ENCODE data around the gene IL17C.

The IL17C gene

GRCh38 chr16:88627531-88628411 lies 10.6 kb upstream of the IL17C start:
- DNase-seq (ENCODE audit: low read depth in 2 of 2) = no peak

DNA sequence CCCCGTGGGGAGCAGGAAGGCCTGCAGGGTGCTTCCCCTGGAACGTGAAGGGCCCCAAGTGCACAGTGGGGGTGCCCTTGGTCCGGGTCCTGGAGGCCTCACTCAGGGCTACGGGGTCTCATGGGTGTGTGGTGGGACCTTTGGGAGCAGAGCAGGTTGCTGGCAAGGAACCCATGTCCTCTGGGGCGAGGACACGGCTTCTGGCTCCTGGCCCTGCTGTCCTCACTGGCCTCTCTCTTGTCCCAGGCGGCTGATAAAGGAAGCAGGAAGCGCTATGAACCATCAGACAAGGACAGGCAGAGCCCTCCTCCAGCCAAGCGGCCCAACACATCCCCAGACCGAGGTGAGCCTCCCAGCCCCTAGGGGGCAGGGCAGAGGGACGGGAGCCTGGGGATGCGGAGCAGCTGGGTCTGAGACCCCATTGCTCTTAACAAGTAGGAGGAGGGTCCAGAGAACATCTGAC lies 9.8 kb upstream of the IL17C start:
- no peak for DNase-seq (ENCODE audit: low read depth in 2 of 2)

- DNase-seq (ENCODE audit: low read depth in 2 of 2) = no peak
These were observed 8.5 kb upstream of the IL17C start for GRCh38 chr16:88629835-88630234.

DNA sequence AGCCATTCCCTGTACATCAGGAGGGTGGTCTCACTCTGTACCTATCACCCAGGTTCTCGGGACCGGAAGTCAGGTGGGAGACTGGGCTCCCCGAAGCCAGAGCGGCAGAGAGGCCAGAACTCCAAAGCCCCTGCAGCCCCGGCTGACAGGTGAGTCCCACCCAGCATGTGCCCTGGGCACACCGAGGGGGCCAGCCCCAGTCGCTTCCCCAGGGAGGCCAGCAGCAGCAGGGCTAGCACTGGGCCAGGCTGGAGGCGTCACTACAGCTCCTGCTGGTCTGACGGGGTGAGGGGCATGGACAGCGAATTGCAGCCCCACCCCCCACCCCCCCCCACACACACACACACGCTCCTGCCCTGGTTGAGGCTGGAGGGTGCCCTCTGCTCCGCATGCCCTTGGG lies 7.9 kb upstream of the IL17C start:
- no peak for DNase-seq (ENCODE audit: low read depth in 2 of 2)

DNA sequence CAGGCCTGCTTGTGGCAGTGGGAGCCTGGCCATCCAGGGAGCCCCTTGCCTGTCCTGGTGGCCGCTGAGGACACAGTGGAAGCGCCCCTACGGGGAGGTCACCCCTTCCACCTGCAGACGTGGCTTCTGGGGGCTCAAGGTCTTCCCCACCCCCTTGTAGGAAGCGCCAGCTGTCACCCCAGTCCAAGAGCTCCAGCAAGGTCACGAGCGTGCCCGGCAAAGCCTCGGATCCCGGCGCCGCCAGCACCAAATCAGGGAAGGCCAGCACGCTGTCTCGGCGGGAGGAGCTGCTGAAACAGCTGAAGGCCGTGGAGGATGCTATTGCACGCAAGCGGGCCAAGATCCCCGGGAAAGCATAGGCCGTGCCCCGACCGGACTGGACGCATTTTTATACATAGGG lies 7.4 kb upstream of the IL17C start:
- DNase-seq (ENCODE audit: low read depth in 2 of 2) = no peak

DNA sequence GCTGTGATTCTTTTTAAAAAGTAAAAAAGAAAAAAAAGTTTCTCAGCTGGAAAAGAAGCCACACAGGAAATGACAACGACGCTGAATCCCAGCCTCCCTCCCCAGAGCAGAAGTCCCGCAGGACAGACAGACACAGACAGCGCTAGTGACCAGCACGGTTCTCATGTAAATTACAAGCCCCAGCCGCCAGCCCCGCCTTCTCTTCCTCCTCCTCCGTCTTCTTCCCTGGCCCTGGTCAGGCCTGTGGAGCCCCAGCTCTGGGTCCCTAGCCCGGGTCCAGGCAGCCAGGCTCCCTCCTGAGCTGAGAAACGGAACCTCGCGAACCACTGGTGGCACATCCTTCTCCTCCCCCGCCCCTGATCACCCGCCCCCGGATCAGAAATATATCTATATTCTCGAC lies 7.0 kb upstream of the IL17C start:
- DNase-seq (ENCODE audit: low read depth in 2 of 2) = no peak

GRCh38 chr16:88631920-88632586 lies 6.3 kb upstream of the IL17C start:
- no peak for DNase-seq (ENCODE audit: low read depth in 2 of 2)

- no peak for DNase-seq (ENCODE audit: low read depth in 2 of 2)
These were observed 5.8 kb upstream of the IL17C start for GRCh38 chr16:88632587-88632930.

- peak in 1 of 2 donors; percentile 43 for DNase-seq (ENCODE audit: low read depth in 2 of 2)
These were observed 4.7 kb upstream of the IL17C start for GRCh38 chr16:88633684-88634140.

DNA sequence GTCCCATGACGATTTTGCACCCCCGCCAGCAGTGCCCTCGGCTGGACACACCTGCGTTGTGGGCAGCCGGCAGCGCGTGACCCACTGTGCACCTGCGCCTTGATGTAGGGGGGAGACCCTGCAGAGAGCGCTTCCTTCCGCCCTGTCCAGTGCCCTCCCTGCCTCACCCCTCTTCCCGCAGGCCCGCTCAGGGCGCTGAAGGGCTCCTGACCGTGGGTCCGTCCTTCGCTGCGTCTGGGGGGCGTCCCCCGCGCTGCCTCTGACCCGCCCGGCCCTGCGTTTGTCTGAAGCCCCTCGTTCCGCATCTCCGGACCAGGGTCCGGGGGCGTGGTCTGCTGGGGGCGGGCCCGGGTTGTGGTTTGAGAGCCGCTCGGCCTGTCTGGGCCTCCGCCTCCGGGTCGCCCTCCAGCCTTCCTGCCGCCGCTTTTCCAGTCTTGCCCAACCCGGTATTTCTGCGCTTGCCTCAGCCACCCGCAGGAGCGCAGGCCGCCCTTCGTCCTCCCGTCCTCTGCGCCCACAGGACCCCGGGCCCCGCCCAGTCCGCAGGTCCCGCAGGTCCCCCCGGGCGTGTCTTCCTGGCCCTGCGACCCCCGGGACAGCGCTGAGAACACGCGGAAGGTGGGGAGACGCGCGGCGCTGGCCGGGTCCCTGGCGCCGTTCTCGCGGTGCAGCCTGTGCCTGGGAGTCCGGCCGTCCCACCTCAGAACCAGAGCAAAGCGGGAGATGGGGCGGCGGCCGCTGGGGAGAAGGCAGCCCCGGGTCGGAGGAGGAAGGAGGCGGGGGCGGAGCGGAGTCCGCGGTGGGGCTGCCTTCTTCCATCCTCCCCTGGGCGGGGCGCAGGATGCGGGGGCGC lies 4.0 kb upstream of the IL17C start:
- DNase-seq (ENCODE audit: low read depth in 2 of 2) = peak in 1 of 2 donors; percentile 45

GRCh38 chr16:88634994-88635670 lies 3.2 kb upstream of the IL17C start:
- DNase-seq (ENCODE audit: low read depth in 2 of 2) = no peak

DNA sequence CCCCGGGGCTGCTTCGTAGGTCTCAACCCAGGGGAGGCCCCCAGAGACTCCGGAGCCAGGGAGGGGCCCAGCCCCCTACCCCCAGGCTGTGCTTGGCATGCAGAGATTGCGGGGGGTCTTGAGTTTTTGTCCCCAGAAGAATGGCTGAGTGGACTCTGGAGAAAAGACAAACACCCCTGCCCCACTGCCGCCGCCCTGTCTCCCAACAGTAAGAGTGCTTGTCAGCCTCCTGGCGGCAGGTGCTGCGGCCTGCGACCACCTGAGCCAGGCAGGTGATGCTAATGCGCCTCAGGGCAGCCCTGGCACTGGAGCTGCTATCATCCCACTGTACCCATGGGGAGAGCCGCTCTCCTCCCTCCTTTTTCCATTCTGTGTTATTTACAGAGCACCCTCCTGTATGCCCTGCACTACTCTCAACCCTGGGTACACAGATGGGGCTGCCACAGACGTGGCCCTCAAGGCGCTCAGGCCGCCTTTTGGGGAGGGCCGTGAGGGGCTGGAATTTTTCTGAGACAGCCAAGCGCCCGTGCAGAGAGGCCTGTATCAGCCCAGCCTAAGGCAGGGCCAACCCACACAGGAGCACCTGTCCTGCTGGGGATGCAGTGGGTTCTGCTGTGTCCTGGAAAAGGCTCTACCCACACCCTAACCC lies 2.6 kb upstream of the IL17C start:
- DNase-seq (ENCODE audit: low read depth in 2 of 2) = no peak

DNA sequence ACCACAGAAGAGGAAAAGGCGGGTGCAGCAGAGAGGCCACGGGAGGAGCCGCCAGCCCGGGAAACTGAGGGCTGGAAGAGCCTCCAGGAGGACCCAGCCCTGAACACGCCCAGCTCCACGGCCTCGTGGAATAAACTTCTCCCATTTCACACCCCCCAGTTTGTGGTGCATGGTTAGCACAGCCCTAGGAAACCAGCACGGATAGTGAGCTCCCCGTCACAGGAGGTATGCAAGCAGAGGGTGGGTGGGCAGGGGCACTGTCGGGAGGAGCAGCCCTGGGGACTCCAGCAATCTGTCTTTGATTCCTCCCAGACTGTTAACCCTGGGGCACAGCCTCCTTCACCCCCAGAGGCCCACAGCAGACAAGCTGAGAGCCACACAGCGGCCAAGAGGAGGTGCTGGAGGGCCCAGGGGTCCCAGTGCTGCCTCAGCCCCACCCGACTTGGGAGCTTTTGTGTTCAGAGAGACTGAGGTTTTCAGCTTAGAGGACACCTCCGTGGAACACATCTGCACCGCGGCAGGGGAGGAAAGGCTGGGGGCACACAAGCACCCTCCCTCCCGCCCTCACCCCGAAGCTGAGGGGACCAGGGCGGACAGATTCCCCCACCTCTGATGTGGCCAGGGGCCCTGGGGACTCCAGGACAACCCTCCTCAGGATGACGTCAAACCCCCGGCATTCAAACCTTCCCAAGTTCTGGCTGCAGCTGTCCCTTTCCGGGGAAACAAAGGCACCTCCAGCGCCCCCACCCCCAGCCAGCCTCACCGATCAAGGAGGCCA lies 1.7 kb upstream of the IL17C start:
- DNase-seq (ENCODE audit: low read depth in 2 of 2) = no peak

DNA sequence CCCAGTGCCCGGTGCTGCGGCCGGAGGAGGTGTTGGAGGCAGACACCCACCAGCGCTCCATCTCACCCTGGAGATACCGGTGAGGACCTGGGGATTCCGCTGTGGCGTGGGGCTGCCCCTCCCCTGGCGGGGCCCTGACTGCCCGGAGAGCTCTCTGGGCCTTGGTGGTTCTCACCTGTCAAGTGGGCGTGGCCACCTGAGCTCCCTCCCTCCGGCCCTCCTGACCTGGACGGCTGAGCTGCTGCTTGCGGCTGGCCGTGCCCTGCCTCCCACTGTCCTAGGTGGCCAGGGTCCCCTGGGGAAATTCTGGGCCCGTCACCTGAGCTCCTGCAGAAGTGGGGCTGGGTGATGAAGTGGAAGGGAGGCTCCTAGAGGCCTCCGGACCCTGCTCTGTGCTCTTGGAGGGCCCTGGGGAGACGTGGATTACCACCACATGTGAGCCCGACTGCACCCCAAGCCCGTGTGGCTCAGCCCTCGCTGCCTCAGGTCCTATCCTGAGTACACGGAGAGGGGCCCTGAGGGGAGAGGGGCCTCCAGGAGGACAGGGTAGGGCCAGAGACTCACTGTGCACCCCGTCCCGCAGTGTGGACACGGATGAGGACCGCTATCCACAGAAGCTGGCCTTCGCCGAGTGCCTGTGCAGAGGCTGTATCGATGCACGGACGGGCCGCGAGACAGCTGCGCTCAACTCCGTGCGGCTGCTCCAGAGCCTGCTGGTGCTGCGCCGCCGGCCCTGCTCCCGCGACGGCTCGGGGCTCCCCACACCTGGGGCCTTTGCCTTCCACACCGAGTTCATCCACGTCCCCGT lies 1.1 kb downstream of the IL17C start:
- DNase-seq (ENCODE audit: low read depth in 2 of 2) = no peak

DNA sequence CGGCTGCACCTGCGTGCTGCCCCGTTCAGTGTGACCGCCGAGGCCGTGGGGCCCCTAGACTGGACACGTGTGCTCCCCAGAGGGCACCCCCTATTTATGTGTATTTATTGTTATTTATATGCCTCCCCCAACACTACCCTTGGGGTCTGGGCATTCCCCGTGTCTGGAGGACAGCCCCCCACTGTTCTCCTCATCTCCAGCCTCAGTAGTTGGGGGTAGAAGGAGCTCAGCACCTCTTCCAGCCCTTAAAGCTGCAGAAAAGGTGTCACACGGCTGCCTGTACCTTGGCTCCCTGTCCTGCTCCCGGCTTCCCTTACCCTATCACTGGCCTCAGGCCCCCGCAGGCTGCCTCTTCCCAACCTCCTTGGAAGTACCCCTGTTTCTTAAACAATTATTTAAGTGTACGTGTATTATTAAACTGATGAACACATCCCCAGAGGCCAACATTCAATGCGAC lies 1.7 kb downstream of the IL17C start:
- no peak for DNase-seq (ENCODE audit: low read depth in 2 of 2)

GRCh38 chr16:88640498-88641247 lies 2.3 kb downstream of the IL17C start:
- DNase-seq (ENCODE audit: low read depth in 2 of 2) = no peak

GRCh38 chr16:88642881-88643643 lies 4.7 kb downstream of the IL17C start:
- DNase-seq (ENCODE audit: low read depth in 2 of 2) = no peak

- DNase-seq (ENCODE audit: low read depth in 2 of 2) = no peak
These were observed 5.2 kb downstream of the IL17C start for GRCh38 chr16:88643644-88643932.

All from stimulated activated CD4-positive, alpha-beta T cell treated with anti-CD3 and anti-CD28 coated beads, Interleukin-15, amount 100 ng/mL, for 48 hours (primary cell).